HG03103 (cell line): ENCODE measurements around the gene AGR3.

Experiments
- ATAC-seq: cut with Tn5 transposase; IDR thresholded peaks from one replicate; pipeline ENCODE4 v1.9.1; 2021; ENCODE audit warnings: low read depth; ENCODE audit not compliant: unreplicated experiment

The AGR3 gene

GRCh38 chr7:16881844-16882243 lies at the start of gene AGR3:
Gene AGR3 (minus strand): TSS chr7:16881983. CDS start chr7:16878618, 3,365 bp downstream.
- ATAC-seq, result no peak

GRCh38 chr7:16930946-16931345 lies 49.2 kb upstream of the AGR3 start:
- no peak for ATAC-seq

- peak; percentile 76 for ATAC-seq
Measured at GRCh38 chr7:16929146-16929762, 47.5 kb upstream of the AGR3 start.

- no peak for ATAC-seq
Measured at GRCh38 chr7:16926861-16927260, 45.1 kb upstream of the AGR3 start.

- ATAC-seq, result peak; percentile 51
Measured at GRCh38 chr7:16926283-16926682, 44.5 kb upstream of the AGR3 start.

GRCh38 chr7:16925609-16926008 lies 43.8 kb upstream of the AGR3 start:
- no peak for ATAC-seq

GRCh38 chr7:16923019-16923418 lies 41.2 kb upstream of the AGR3 start:
- no peak for ATAC-seq

GRCh38 chr7:16921644-16922257 lies 40.0 kb upstream of the AGR3 start:
- ATAC-seq, result no peak

GRCh38 chr7:16921151-16921550 lies 39.4 kb upstream of the AGR3 start:
- no peak for ATAC-seq

GRCh38 chr7:16919440-16919839 lies 37.7 kb upstream of the AGR3 start:
- ATAC-seq, result no peak

GRCh38 chr7:16918288-16918895 lies 36.6 kb upstream of the AGR3 start:
- no peak for ATAC-seq

- ATAC-seq, result no peak
Measured at GRCh38 chr7:16916738-16917137, 35.0 kb upstream of the AGR3 start.

- ATAC-seq, result no peak
Measured at GRCh38 chr7:16916105-16916639, 34.4 kb upstream of the AGR3 start.

GRCh38 chr7:16915405-16915804 lies 33.6 kb upstream of the AGR3 start:
- ATAC-seq, result no peak

GRCh38 chr7:16914771-16915170 lies 33.0 kb upstream of the AGR3 start:
- no peak for ATAC-seq

GRCh38 chr7:16913643-16914042 lies 31.9 kb upstream of the AGR3 start:
- no peak for ATAC-seq

- ATAC-seq, result no peak
Measured at GRCh38 chr7:16912540-16912939, 30.8 kb upstream of the AGR3 start.

- no peak for ATAC-seq
Measured at GRCh38 chr7:16908561-16908960, 26.8 kb upstream of the AGR3 start.

GRCh38 chr7:16905300-16906044 lies 23.7 kb upstream of the AGR3 start:
- no peak for ATAC-seq

GRCh38 chr7:16904076-16904475 lies 22.3 kb upstream of the AGR3 start:
- ATAC-seq, result no peak

GRCh38 chr7:16900209-16900768 lies 18.5 kb upstream of the AGR3 start:
- no peak for ATAC-seq
